ENCODE data around the gene SNX13. TPM values are rescaled to one million over a fixed set of nuclear protein-coding genes. Genes with fewer than 3 reads are reported as not detected.

SNX13 gene
- total and polyA plus RNA-seq, 2 donors (not counting 1 experiment from before 2014, with no cell fraction given): 6.5 to 58.1 TPM

DNA sequence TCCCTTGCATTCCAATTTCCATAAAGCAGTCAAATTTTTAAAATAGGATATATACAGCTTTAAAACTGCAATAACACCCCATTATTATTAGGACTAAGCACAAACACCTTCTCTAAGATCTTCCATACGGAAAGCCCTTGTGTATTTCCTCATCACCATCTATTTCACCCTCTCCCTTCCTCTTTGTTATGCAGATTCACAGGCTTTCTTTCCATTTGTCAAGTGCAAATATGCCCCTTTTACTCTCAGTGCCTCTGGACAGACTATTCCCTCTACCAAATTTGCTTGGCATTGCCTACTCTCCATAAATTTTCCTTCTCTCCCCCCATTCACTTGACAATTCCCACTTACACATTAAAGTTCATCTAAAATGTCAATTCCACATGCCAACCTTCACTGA is 61.7 kb downstream of the SNX13 start:
- Histone ChIP-seq H3K27ac (ENCODE audit: low read length in 2 of 2) (no peak overlapping the region), H3K9me3 (ENCODE audit: control extremely low read depth in 1 of 3, control insufficient read depth in 2 of 3, insufficient read depth in 1 of 3, low read length in 2 of 3) (no peaks in the 10 kb centered on the region), H4K20me1 (ENCODE audit: control insufficient read depth, insufficient read depth, low read length, poor library complexity, severe bottlenecking) (no peaks in the 10 kb centered on the region), H3K4me2 (replicated peaks; ENCODE audit: low read depth, low read length, poor library complexity, severe bottlenecking) (no peak overlapping the region), H3K36me3 (replicated peaks in 1 of 2; ENCODE audit: control extremely low read depth in 1 of 2, control insufficient read depth in 1 of 2, extremely low read depth in 1 of 2, insufficient read depth in 2 of 2, low read length in 1 of 2) (peaks cover 1 to 10% of the 10 kb centered on the region in 2 experiments), H3K4me3 (ENCODE audit: control extremely low read depth in 1 of 5, extremely low read depth in 1 of 5, insufficient read depth in 1 of 5, low read depth in 2 of 5, low read length in 4 of 5) (no peak overlapping the region), H3K27me3 (replicated peaks in 1 of 4; ENCODE audit: control extremely low read depth in 1 of 4, control insufficient read depth in 3 of 4, insufficient read depth in 4 of 4, low read length in 3 of 4) (no peaks in the 10 kb centered on the region), H2AFZ (ENCODE audit: insufficient read depth, low read depth, low read length, poor library complexity, severe bottlenecking) (no peak overlapping the region), H3K9ac (ENCODE audit: low read length) (no peak overlapping the region), H3K79me2 (ENCODE audit: control insufficient read depth, insufficient read depth, low read length) (no peaks in the 10 kb centered on the region), H3K4me1 (ENCODE audit: control insufficient read depth in 2 of 2, insufficient read depth in 2 of 2, low read length in 2 of 2) (no peaks in the 10 kb centered on the region)
- H3K4me1 Mint-ChIP-seq: no peaks in the 10 kb centered on the region
- WGBS (ENCODE audit: insufficient coverage): 93% methylated on average over 1 of the region's 1 CpG
- no peak overlapping the region for H3K27ac Mint-ChIP-seq
- no peak for DNase-seq
- no peaks in the 10 kb centered on the region for H3K27me3 Mint-ChIP-seq
- ATAC-seq (ENCODE audit: low read depth): no peak
- H3K9me3 Mint-ChIP-seq (ENCODE audit: insufficient read depth): no peaks in the 10 kb centered on the region
- intact Hi-C loops (cut with micrococcal nuclease): loop anchor here (2.0 kb wide), 1 partner anchor 14 kb away; no protein-coding TSS in a partner anchor
- CTCF ChIA-PET: no interaction called here
- H3K4me3 Mint-ChIP-seq: no peak overlapping the region
- POLR2A ChIA-PET: no interaction called here
- TF ChIP-seq EZH2 (IDR thresholded peaks at IDR 0.05; ENCODE audit: borderline replicate concordance, insufficient read depth, low read depth, low read length, poor library complexity, severe bottlenecking): no peak
- TF ChIP-seq, protein P1, sequence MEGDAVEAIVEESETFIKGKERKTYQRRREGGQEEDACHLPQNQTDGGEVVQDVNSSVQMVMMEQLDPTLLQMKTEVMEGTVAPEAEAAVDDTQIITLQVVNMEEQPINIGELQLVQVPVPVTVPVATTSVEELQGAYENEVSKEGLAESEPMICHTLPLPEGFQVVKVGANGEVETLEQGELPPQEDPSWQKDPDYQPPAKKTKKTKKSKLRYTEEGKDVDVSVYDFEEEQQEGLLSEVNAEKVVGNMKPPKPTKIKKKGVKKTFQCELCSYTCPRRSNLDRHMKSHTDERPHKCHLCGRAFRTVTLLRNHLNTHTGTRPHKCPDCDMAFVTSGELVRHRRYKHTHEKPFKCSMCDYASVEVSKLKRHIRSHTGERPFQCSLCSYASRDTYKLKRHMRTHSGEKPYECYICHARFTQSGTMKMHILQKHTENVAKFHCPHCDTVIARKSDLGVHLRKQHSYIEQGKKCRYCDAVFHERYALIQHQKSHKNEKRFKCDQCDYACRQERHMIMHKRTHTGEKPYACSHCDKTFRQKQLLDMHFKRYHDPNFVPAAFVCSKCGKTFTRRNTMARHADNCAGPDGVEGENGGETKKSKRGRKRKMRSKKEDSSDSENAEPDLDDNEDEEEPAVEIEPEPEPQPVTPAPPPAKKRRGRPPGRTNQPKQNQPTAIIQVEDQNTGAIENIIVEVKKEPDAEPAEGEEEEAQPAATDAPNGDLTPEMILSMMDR (IDR thresholded peaks at IDR 0.05): no peak

DNA sequence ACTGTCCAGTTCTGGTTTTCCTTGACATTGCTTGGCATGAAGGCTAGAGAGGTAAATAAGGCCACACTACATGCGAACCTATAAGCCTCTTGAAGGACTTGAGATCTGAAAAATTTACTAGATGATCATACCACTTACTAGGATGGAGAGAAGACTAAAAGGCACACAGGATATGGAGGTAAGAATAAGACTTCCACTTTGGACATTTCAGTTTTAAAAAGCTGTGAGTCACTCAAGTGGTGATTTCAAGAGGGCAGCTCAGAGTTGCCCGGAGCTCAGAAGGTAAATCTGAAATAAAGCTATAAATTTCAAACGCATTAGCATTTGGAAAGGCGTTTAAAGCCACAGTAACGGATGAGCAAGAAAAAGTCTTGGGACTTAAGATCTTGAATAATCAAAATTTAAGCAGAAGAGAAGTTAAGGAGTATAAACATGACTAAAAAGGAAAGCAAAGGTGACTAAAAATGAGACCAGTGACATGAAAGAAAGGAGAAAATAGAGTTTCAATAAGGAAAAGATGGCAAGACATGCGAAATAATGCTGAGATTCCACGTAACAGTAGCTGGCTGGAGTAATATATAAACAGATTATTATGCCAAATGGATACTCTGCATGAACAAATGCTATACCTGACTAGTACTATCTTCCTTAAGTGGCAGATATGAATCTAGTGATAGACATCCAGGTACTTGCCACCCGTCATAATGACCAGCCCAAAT is 68.3 kb downstream of the SNX13 start:
- Histone ChIP-seq H2AFZ (ENCODE audit: insufficient read depth, low read depth, low read length, poor library complexity, severe bottlenecking) (no peak overlapping the region), H3K4me2 (replicated peaks; ENCODE audit: low read depth, low read length, poor library complexity, severe bottlenecking) (no peak overlapping the region), H3K9me3 (ENCODE audit: control extremely low read depth in 1 of 3, control insufficient read depth in 2 of 3, insufficient read depth in 1 of 3, low read length in 2 of 3) (no peaks in the 10 kb centered on the region), H3K36me3 (replicated peaks in 1 of 2; ENCODE audit: control extremely low read depth in 1 of 2, control insufficient read depth in 1 of 2, extremely low read depth in 1 of 2, insufficient read depth in 2 of 2, low read length in 1 of 2) (peaks cover 3 to 35% of the 10 kb centered on the region in 2 experiments), H3K27ac (ENCODE audit: low read length in 2 of 2) (no peak overlapping the region), H3K4me3 (ENCODE audit: control extremely low read depth in 1 of 5, extremely low read depth in 1 of 5, insufficient read depth in 1 of 5, low read depth in 2 of 5, low read length in 4 of 5) (no peak overlapping the region), H3K27me3 (replicated peaks in 1 of 4; ENCODE audit: control extremely low read depth in 1 of 4, control insufficient read depth in 3 of 4, insufficient read depth in 4 of 4, low read length in 3 of 4) (no peaks in the 10 kb centered on the region), H3K4me1 (ENCODE audit: control insufficient read depth in 2 of 2, insufficient read depth in 2 of 2, low read length in 2 of 2) (no peaks in the 10 kb centered on the region), H4K20me1 (ENCODE audit: control insufficient read depth, insufficient read depth, low read length, poor library complexity, severe bottlenecking) (no peaks in the 10 kb centered on the region), H3K79me2 (ENCODE audit: control insufficient read depth, insufficient read depth, low read length) (no peaks in the 10 kb centered on the region), H3K9ac (ENCODE audit: low read length) (no peak overlapping the region)
- TF ChIP-seq EZH2 (IDR thresholded peaks at IDR 0.05; ENCODE audit: borderline replicate concordance, insufficient read depth, low read depth, low read length, poor library complexity, severe bottlenecking): no peak
- Mint-ChIP-seq H3K27ac (no peak overlapping the region), H3K4me1 (no peaks in the 10 kb centered on the region), H3K9me3 (ENCODE audit: insufficient read depth) (no peaks in the 10 kb centered on the region), H3K27me3 (no peaks in the 10 kb centered on the region), H3K4me3 (no peak overlapping the region)
- DNase-seq (no peak), ATAC-seq (ENCODE audit: low read depth) (no peak)
- ChIA-PET POLR2A (no interaction called here), CTCF (no interaction called here)
- 100% methylated on average over 1 of the region's 8 CpGs for WGBS (ENCODE audit: insufficient coverage)
- intact Hi-C loops (cut with micrococcal nuclease): no loop called here
